Measurements from ENCODE around the gene MSANTD1. TPM values are rescaled to one million over a fixed set of nuclear protein-coding genes. Genes with fewer than 3 reads are reported as not detected.

MSANTD1 gene
- total and polyA plus RNA-seq, 2 donors (not counting 3 experiments of a cell fraction or from before 2014, with no cell fraction given), result 0.14 to 1.2 TPM

- H3K27me3 ChIP-seq (ENCODE audit: control insufficient read depth in 2 of 2, insufficient read depth in 2 of 2, low read length in 2 of 2), result no peaks in the 10 kb centered on the region
- H3K9me3 ChIP-seq (replicated peaks; ENCODE audit: control insufficient read depth, insufficient read depth, low read length), result no peaks in the 10 kb centered on the region
- no peaks in the 10 kb centered on the region for H3K79me2 ChIP-seq (ENCODE audit: control insufficient read depth, insufficient read depth, low read length)
- no peaks in the 10 kb centered on the region for H4K20me1 ChIP-seq (replicated peaks; ENCODE audit: control insufficient read depth, extremely low read depth, insufficient read depth, low read length)
- no peak overlapping the region for H3K4me2 ChIP-seq (ENCODE audit: insufficient read depth, low read length)
- H3K9ac ChIP-seq (replicated peaks; ENCODE audit: extremely low read depth, insufficient read depth, low read length), result no peak overlapping the region
- CTCF ChIA-PET, result interaction anchor here (1.2 kb wide), 1 partner anchor 209 kb away, joined by 3 read pairs; no protein-coding TSS in a partner anchor
- TF ChIP-seq EZH2 (IDR thresholded peaks at IDR 0.05; ENCODE audit: borderline replicate concordance, low read depth, low read length, severe bottlenecking) (no peak), GATA2 (IDR thresholded peaks at IDR 0.05; ENCODE audit: insufficient read depth, insufficient read length, low read depth, low read length) (no peak), MYC (IDR thresholded peaks at IDR 0.05; ENCODE audit: low read depth, low read length) (no peak), FOS (IDR thresholded peaks at IDR 0.05; ENCODE audit: borderline replicate concordance, insufficient read depth, low read length) (no peak), MAX (IDR thresholded peaks at IDR 0.05; ENCODE audit: insufficient read depth, insufficient read length) (no peak), POLR2AphosphoS5 (IDR thresholded peaks at IDR 0.05; ENCODE audit: insufficient read depth, low read depth, low read length) (no peak), CTCF (IDR thresholded peaks at IDR 0.05; ENCODE audit: extremely low read depth in 1 of 2, insufficient read depth in 1 of 2, low read depth in 1 of 2, low read length in 2 of 2) (no peak), JUN (IDR thresholded peaks at IDR 0.05; ENCODE audit: borderline replicate concordance, insufficient read depth, insufficient read length, low read depth) (no peak), POLR2A (IDR thresholded peaks at IDR 0.05; ENCODE audit: low read depth, low read length) (no peak)
- no peaks in the 10 kb centered on the region for H3K9me1 ChIP-seq (replicated peaks; ENCODE audit: control insufficient read depth, extremely low read depth, insufficient read depth, low read length)
- DNase-seq (ENCODE audit: low read depth, low spot score), result no peak
- POLR2A ChIA-PET, result no interaction called here
- no peak overlapping the region for H3K27ac ChIP-seq (ENCODE audit: insufficient read depth, low read depth, low read length)
- peaks cover 2 to 15% of the 10 kb centered on the region in 2 experiments for H3K36me3 ChIP-seq (ENCODE audit: control insufficient read depth in 2 of 2, extremely low read depth in 1 of 2, insufficient read depth in 2 of 2, low read length in 2 of 2)
- H3K4me3 ChIP-seq (replicated peaks in 1 of 3; ENCODE audit: insufficient read depth in 1 of 3, low read depth in 1 of 3, low read length in 3 of 3), result no peak overlapping the region
- dilution Hi-C loops (cut with MboI; ENCODE audit: extremely low pct_ligation_motif_present, low sequenced_read_pairs) (no loop called here), intact Hi-C loops (cut with micrococcal nuclease) (loop anchor here (10.0 kb wide), 1 partner anchor 182 kb away; no protein-coding TSS in a partner anchor)
- no peaks in the 10 kb centered on the region for H3K4me1 ChIP-seq (ENCODE audit: control insufficient read depth, extremely low read depth, insufficient read depth, low read length)
- FAIRE-seq, result no peak
- BruUV-seq (replicated peaks), result no TSS peak
- H2AFZ ChIP-seq (ENCODE audit: low read depth, low read length), result no peak overlapping the region
Measured at GRCh38 chr4:3243136-3243780, 5.7 kb upstream of the MSANTD1 start.
